H9 (cell line): Measurements from ENCODE around the gene EPN3. TPM values are rescaled to one million over a fixed set of nuclear protein-coding genes. Genes with fewer than 3 reads are reported as not detected.

Experiments used
- DNase-seq: peaks from one replicate; pipeline ENCODE4 v3.0.0-alpha.2; 2017
- H2AFZ ChIP-seq: one replicate; pipeline ENCODE4 v1.6.1; 2013; ENCODE audit warnings: mild to moderate bottlenecking, low read length, control low read depth, moderate library complexity
- H2AK5ac ChIP-seq: 2 replicates; pipeline ENCODE4 v1.6.1; 2013; ENCODE audit warnings: low read length, control low read depth, mixed read lengths; ENCODE audit not compliant: insufficient read length
- H2BK120ac ChIP-seq: one replicate; pipeline ENCODE4 v1.6.1; 2013; ENCODE audit warnings: low read depth, mild to moderate bottlenecking, low read length, control low read depth, inconsistent platforms; ENCODE audit not compliant: poor library complexity, severe bottlenecking
- H2BK12ac ChIP-seq: 2 replicates; pipeline ENCODE4 v1.6.1; 2013; ENCODE audit warnings: low read length, control low read depth, mixed read lengths, low read depth; ENCODE audit not compliant: insufficient read length
- H2BK15ac ChIP-seq: 2 replicates; pipeline ENCODE4 v1.6.1; 2013; ENCODE audit warnings: low read depth, low read length, control low read depth
- H2BK20ac ChIP-seq: one replicate; pipeline ENCODE4 v1.6.1; 2013; ENCODE audit warnings: low read depth, mild to moderate bottlenecking, low read length, control low read depth, inconsistent platforms; ENCODE audit not compliant: poor library complexity, severe bottlenecking
- H2BK5ac ChIP-seq: 2 replicates; pipeline ENCODE4 v1.6.1; 2013; ENCODE audit warnings: low read length, control low read depth, mixed read lengths; ENCODE audit not compliant: insufficient read length
- H3K14ac ChIP-seq: 2 replicates; pipeline ENCODE4 v1.6.1; 2013; ENCODE audit warnings: low read length, control low read depth; ENCODE audit not compliant: insufficient read depth
- H3K18ac ChIP-seq: 2 replicates; pipeline ENCODE4 v1.6.1; 2013; ENCODE audit warnings: low read depth, mild to moderate bottlenecking, mixed read lengths, low read length, control low read depth; ENCODE audit not compliant: insufficient read length
- H3K23ac ChIP-seq: 2 replicates; pipeline ENCODE4 v1.6.1; 2013; ENCODE audit warnings: low read length, control low read depth, mixed read lengths, low read depth; ENCODE audit not compliant: insufficient read length
- H3K23me2 ChIP-seq: 2 replicates; pipeline ENCODE4 v1.6.1; 2013; ENCODE audit warnings: low read depth, mild to moderate bottlenecking, mixed read lengths, low read length, control low read depth; ENCODE audit not compliant: insufficient read length, poor library complexity, severe bottlenecking
- H3K27ac ChIP-seq: 2 replicates; pipeline ENCODE4 v1.5.1; 2013; ENCODE audit warnings: low read length, control low read depth, mixed read lengths, low read depth; ENCODE audit not compliant: insufficient read length
- H3K27me3 ChIP-seq: 2 replicates; pipeline ENCODE4 v1.6.1; 2013; ENCODE audit warnings: low read length, control low read depth, inconsistent platforms; ENCODE audit not compliant: insufficient read depth
- H3K4ac ChIP-seq: 2 replicates; pipeline ENCODE4 v1.6.1; 2013; ENCODE audit warnings: low read depth, mild to moderate bottlenecking, control low read depth, inconsistent platforms, low read length, moderate library complexity
- H3K4me1 ChIP-seq: 2 replicates; pipeline ENCODE4 v1.6.1; 2013; ENCODE audit warnings: low read length, control low read depth, inconsistent platforms; ENCODE audit not compliant: insufficient read depth
- H3K4me2 ChIP-seq: 2 replicates; pipeline ENCODE4 v1.6.1; 2013; ENCODE audit warnings: low read length, control low read depth, mixed read lengths; ENCODE audit not compliant: insufficient read length, insufficient read depth
- H3K56ac ChIP-seq: 2 replicates; pipeline ENCODE4 v1.6.1; 2013; ENCODE audit warnings: low read depth, mild to moderate bottlenecking, mixed read lengths, low read length, control low read depth; ENCODE audit not compliant: insufficient read length
- H3K79me1 ChIP-seq: 2 replicates; pipeline ENCODE4 v1.6.1; 2013; ENCODE audit warnings: low read depth, mild to moderate bottlenecking, moderate library complexity, low read length, control low read depth, inconsistent platforms; ENCODE audit not compliant: insufficient read depth, poor library complexity, severe bottlenecking
- H3K79me2 ChIP-seq: 2 replicates; pipeline ENCODE4 v1.6.1; 2013; ENCODE audit warnings: low read length, control low read depth, inconsistent platforms; ENCODE audit not compliant: insufficient read depth
- H3K9ac ChIP-seq: 2 replicates; pipeline ENCODE4 v1.6.1; 2013; ENCODE audit warnings: low read length, control low read depth, mixed read lengths; ENCODE audit not compliant: insufficient read length; ENCODE audit errors: extremely low read depth
- H3K9me3 ChIP-seq: one replicate; pipeline ENCODE4 v1.6.1; 2013; ENCODE audit warnings: low read depth, low read length, inconsistent platforms; ENCODE audit not compliant: control insufficient read depth
- H3T11ph ChIP-seq: one replicate; pipeline ENCODE4 v1.6.1; 2013; ENCODE audit warnings: mild to moderate bottlenecking, low read length, control low read depth, inconsistent platforms
- H4K20me1 ChIP-seq: one replicate; pipeline ENCODE4 v1.6.1; 2013; ENCODE audit not compliant: control insufficient read depth, insufficient read length, insufficient read depth
- H4K5ac ChIP-seq: 2 replicates; pipeline ENCODE4 v1.6.1; 2013; ENCODE audit warnings: low read depth, mild to moderate bottlenecking, mixed read lengths, low read length, control low read depth; ENCODE audit not compliant: insufficient read length
- H4K8ac ChIP-seq: replicated peaks from 2 replicates; pipeline ENCODE4 v1.6.1; 2013; ENCODE audit warnings: low read length, control low read depth, mixed read lengths, low read depth; ENCODE audit not compliant: insufficient read length
- H4K91ac ChIP-seq: 2 replicates; pipeline ENCODE4 v1.6.1; 2013; ENCODE audit warnings: low read depth, mild to moderate bottlenecking, moderate library complexity, mixed read lengths, low read length, control low read depth; ENCODE audit not compliant: insufficient read length
- H3K27ac Mint-ChIP-seq, 3 experiments: 2 replicates in 2 of 3; 3 replicates in 1 of 3; pipeline ENCODE4 v1.8.0; 2020 to 2021; ENCODE audit warnings: mixed read lengths in 3 of 3, mild to moderate bottlenecking in 1 of 3, moderate library complexity in 1 of 3
- H3K27me3 Mint-ChIP-seq: 2 replicates; pipeline ENCODE4 v1.8.0; 2021; ENCODE audit warnings: low read depth, mild to moderate bottlenecking, moderate library complexity, mixed read lengths
- H3K36me3 Mint-ChIP-seq, 3 experiments: 2 replicates in 2 of 3; 3 replicates in 1 of 3; pipeline ENCODE4 v1.8.0; 2020 to 2021; ENCODE audit warnings: low read depth in 3 of 3, mixed read lengths in 3 of 3; ENCODE audit not compliant: insufficient read depth in 1 of 3
- H3K4me1 Mint-ChIP-seq, 2 experiments: 2 replicates each; pipeline ENCODE4 v1.8.0; 2020; ENCODE audit warnings: mixed read lengths in 2 of 2
- H3K4me3 Mint-ChIP-seq, 2 experiments: 2 replicates in 1 of 2; 3 replicates in 1 of 2; pipeline ENCODE4 v1.8.0; 2020 to 2021; ENCODE audit warnings: mild to moderate bottlenecking in 2 of 2, mixed read lengths in 2 of 2, moderate library complexity in 1 of 2
- H3K9me3 Mint-ChIP-seq, 2 experiments: 2 replicates in 1 of 2; 3 replicates in 1 of 2; pipeline ENCODE4 v1.8.0; 2020; ENCODE audit warnings: mild to moderate bottlenecking in 2 of 2, mixed read lengths in 2 of 2, moderate library complexity in 1 of 2
- WGBS: extraction: QIAGEN DNeasy Blood & Tissue Kit; methylation state at CpG from one replicate; pipeline ENCODE4 v1.1.7; 2013; ENCODE audit warnings: missing lambda C conversion rate, low lambda C conversion rate, mixed read lengths; ENCODE audit not compliant: insufficient read length; ENCODE audit errors: extremely low coverage; 5-methylcytosine and 5-hydroxymethylcytosine counted together
- total RNA-seq: library from RNA; stranded (reverse); gene quantifications from 2 replicates; pipeline ENCODE4 v1.2.1, GENCODE V29; 2021
- TF ChIP-seq, protein P1 (sequence below): fragments of 200-600 bp; sonication (generic); conservative IDR thresholded peaks from 3 replicates; pipeline ENCODE4 v1.8.0; 2021; ENCODE audit warnings: antibody characterized with exemption, mild to moderate bottlenecking

EPN3 gene
- total RNA-seq, 1 experiment from 2014 or later, result 1.9 TPM

GRCh38 chr17:50558581-50558940, 26.0 kb downstream of the EPN3 start:
- no peaks in the 10 kb centered on the region; a peak in 1 of 7 replicates for H3K36me3 Mint-ChIP-seq
- H4K20me1 ChIP-seq, result no peaks in the 10 kb centered on the region
- peak overlapping the region; percentile 74 for H3K4me2 ChIP-seq
- H3K14ac ChIP-seq, result no peak overlapping the region
- H3K18ac ChIP-seq, result no peak overlapping the region
- H3K27me3 ChIP-seq, result peaks cover 29% of the 10 kb centered on the region
- no peak overlapping the region for H3K27ac Mint-ChIP-seq
- H4K5ac ChIP-seq, result no peak overlapping the region
- H2AK5ac ChIP-seq, result no peak overlapping the region
- H2BK15ac ChIP-seq, result no peak overlapping the region
- no peak overlapping the region for H4K8ac ChIP-seq
- no peaks in the 10 kb centered on the region for H3K9me3 Mint-ChIP-seq
- no peak overlapping the region for H2BK5ac ChIP-seq
- no peak overlapping the region for H2AFZ ChIP-seq
- H3K9ac ChIP-seq, result no peak overlapping the region
- H3K4me1 Mint-ChIP-seq, result peaks cover 12 to 28% of the 10 kb centered on the region in 2 experiments
- H3K23ac ChIP-seq, result no peak overlapping the region
- no peaks in the 10 kb centered on the region for H3K79me1 ChIP-seq
- DNase-seq, result no peak
- peak overlapping the region; percentile 72 to 92 for H3K4me3 Mint-ChIP-seq
- H3K9me3 ChIP-seq, result no peaks in the 10 kb centered on the region
- H2BK120ac ChIP-seq, result no peak overlapping the region
- no peak overlapping the region for H3T11ph ChIP-seq
- no peak overlapping the region for H4K91ac ChIP-seq
- H3K79me2 ChIP-seq, result no peaks in the 10 kb centered on the region
- H3K56ac ChIP-seq, result no peak overlapping the region
- no CpG with 5 or more reads among the region's 18 CpGs for WGBS
- H3K4me1 ChIP-seq, result no peaks in the 10 kb centered on the region; the same call in 1 of the 2 replicates
- H2BK20ac ChIP-seq, result no peak overlapping the region
- H3K27me3 Mint-ChIP-seq, result peaks cover 66% of the 10 kb centered on the region
- TF ChIP-seq, protein P1, sequence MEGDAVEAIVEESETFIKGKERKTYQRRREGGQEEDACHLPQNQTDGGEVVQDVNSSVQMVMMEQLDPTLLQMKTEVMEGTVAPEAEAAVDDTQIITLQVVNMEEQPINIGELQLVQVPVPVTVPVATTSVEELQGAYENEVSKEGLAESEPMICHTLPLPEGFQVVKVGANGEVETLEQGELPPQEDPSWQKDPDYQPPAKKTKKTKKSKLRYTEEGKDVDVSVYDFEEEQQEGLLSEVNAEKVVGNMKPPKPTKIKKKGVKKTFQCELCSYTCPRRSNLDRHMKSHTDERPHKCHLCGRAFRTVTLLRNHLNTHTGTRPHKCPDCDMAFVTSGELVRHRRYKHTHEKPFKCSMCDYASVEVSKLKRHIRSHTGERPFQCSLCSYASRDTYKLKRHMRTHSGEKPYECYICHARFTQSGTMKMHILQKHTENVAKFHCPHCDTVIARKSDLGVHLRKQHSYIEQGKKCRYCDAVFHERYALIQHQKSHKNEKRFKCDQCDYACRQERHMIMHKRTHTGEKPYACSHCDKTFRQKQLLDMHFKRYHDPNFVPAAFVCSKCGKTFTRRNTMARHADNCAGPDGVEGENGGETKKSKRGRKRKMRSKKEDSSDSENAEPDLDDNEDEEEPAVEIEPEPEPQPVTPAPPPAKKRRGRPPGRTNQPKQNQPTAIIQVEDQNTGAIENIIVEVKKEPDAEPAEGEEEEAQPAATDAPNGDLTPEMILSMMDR, result no peak; the same call in 2 of the 3 replicates
- peaks cover 26% of the 10 kb centered on the region for H3K23me2 ChIP-seq
- no peak overlapping the region for H2BK12ac ChIP-seq
- H3K27ac ChIP-seq, result no peak overlapping the region
- no peak overlapping the region for H3K4ac ChIP-seq
